SW 1271 (cell line): ENCODE measurements around the gene CFAP221.

Experiments
- DNase-seq, 2 experiments: peaks; one replicate each; lab custom pipeline; 2025; lab: John Stamatoyannopoulos, UW

The CFAP221 gene

GRCh38 chr2:119544075-119544938, at the start of gene CFAP221:
Gene CFAP221, plus strand, starts transcription at chr2:119544449. Its CDS starts 1,683 bp downstream, at chr2:119546132.
- DNase-seq, result peak in 1 of 2 experiments; percentile 42

- DNase-seq, result no peak
Measured at GRCh38 chr2:119495948-119496347, 48.3 kb upstream of the CFAP221 start.

GRCh38 chr2:119496682-119497081, 47.6 kb upstream of the CFAP221 start:
- no peak for DNase-seq

- no peak for DNase-seq
Measured at GRCh38 chr2:119508756-119509155, 35.5 kb upstream of the CFAP221 start.

- no peak for DNase-seq
Measured at GRCh38 chr2:119511989-119512388, 32.3 kb upstream of the CFAP221 start.

GRCh38 chr2:119512946-119513345, 31.3 kb upstream of the CFAP221 start:
- DNase-seq, result no peak

GRCh38 chr2:119513832-119514231, 30.4 kb upstream of the CFAP221 start:
- DNase-seq, result no peak

- no peak for DNase-seq
Measured at GRCh38 chr2:119516121-119516520, 28.1 kb upstream of the CFAP221 start.

GRCh38 chr2:119517433-119517832, 26.8 kb upstream of the CFAP221 start:
- DNase-seq, result peak in 1 of 2 experiments; percentile 28

- no peak for DNase-seq
Measured at GRCh38 chr2:119518401-119519056, 25.7 kb upstream of the CFAP221 start.

GRCh38 chr2:119519057-119519408, 25.2 kb upstream of the CFAP221 start:
- DNase-seq, result no peak

- no peak for DNase-seq
Measured at GRCh38 chr2:119520696-119521432, 23.4 kb upstream of the CFAP221 start.

- DNase-seq, result no peak
Measured at GRCh38 chr2:119521433-119522050, 22.7 kb upstream of the CFAP221 start.

- no peak for DNase-seq
Measured at GRCh38 chr2:119522671-119523070, 21.6 kb upstream of the CFAP221 start.

GRCh38 chr2:119523383-119523951, 20.8 kb upstream of the CFAP221 start:
- DNase-seq, result no peak

GRCh38 chr2:119523952-119524694, 20.1 kb upstream of the CFAP221 start, which contains the start of gene SCTR:
Gene SCTR, minus strand, starts transcription at chr2:119524483. Its CDS starts 257 bp downstream, at chr2:119524226.
- no peak for DNase-seq

GRCh38 chr2:119525614-119526013, 18.6 kb upstream of the CFAP221 start:
- no peak for DNase-seq

- DNase-seq, result no peak
Measured at GRCh38 chr2:119527999-119528398, 16.2 kb upstream of the CFAP221 start.

GRCh38 chr2:119531292-119531691, 13.0 kb upstream of the CFAP221 start:
- no peak for DNase-seq

- no peak for DNase-seq
Measured at GRCh38 chr2:119533560-119533959, 10.7 kb upstream of the CFAP221 start.

- no peak for DNase-seq
Measured at GRCh38 chr2:119536211-119536610, 8.0 kb upstream of the CFAP221 start.
